Panc1 (cell line): ENCODE measurements around the gene HPS5. TPM values are rescaled to one million over a fixed set of nuclear protein-coding genes. Genes with fewer than 3 reads are reported as not detected.

Experiments
- ATAC-seq: fragments of 200-7000 bp; cut with Tn5 transposase; 2 replicates; pipeline ENCODE4 v1.9.1; 2020; ENCODE audit warnings: mild to moderate bottlenecking, moderate library complexity
- BruUV-seq: library from RNA; stranded (reverse); fragments of 400-500 nt; replicated peaks from 2 replicates; lab custom pipeline; 2021; lab: Mats Ljungman, UMichigan
- CTCF ChIA-PET: fragments of 300-600 bp; sonication (Branson Sonifier 250); formaldehyde crosslinking; loops from one replicate; lab custom pipeline; 2022; ENCODE audit warnings: antibody characterized with exemption; lab: Charles Lee
- POLR2A ChIA-PET: fragments of 300-600 bp; sonication (Branson Sonifier 250); formaldehyde crosslinking; loops from one replicate; lab custom pipeline; 2022; ENCODE audit warnings: antibody characterized with exemption; lab: Charles Lee
- DNase-seq: peaks from one replicate; pipeline ENCODE4 v3.0.0-alpha.2; 2010; ENCODE audit warnings: low read depth, low spot score
- H3K27ac ChIP-seq: 2 replicates; pipeline ENCODE4 v1.5.1; 2011; ENCODE audit warnings: mild to moderate bottlenecking, low read length, inconsistent platforms
- H3K27me3 ChIP-seq: fragments of 200-500 bp; sonication (Bioruptor generic); 2 replicates; pipeline ENCODE4 v1.6.0; 2014; ENCODE audit warnings: low read length, inconsistent platforms; ENCODE audit not compliant: control insufficient read depth, insufficient read depth
- H3K36me3 ChIP-seq: fragments of 200-500 bp; sonication (Bioruptor generic); 2 replicates; pipeline ENCODE4 v1.5.1; 2014; ENCODE audit warnings: inconsistent platforms, mild to moderate bottlenecking, low read length, moderate library complexity; ENCODE audit not compliant: control insufficient read depth, insufficient read depth
- H3K4me1 ChIP-seq: 2 replicates; pipeline ENCODE4 v1.5.1; 2011; ENCODE audit warnings: inconsistent platforms, mild to moderate bottlenecking, low read length, moderate library complexity; ENCODE audit not compliant: control insufficient read depth, insufficient read depth
- H3K4me3 ChIP-seq, 2 experiments: 2 replicates each; pipeline ENCODE4 v1.5.1; 2011 to 2012; ENCODE audit warnings: low read depth in 2 of 2, low read length in 2 of 2, mild to moderate bottlenecking in 2 of 2, inconsistent platforms in 1 of 2, moderate library complexity in 1 of 2
- H3K9me3 ChIP-seq: fragments of 200-500 bp; sonication (Bioruptor generic); 2 replicates; pipeline ENCODE4 v1.5.1; 2014; ENCODE audit warnings: low read depth, mild to moderate bottlenecking, inconsistent platforms, low read length, moderate library complexity; ENCODE audit not compliant: control insufficient read depth, insufficient read depth
- POLR2AphosphoS5 ChIP-seq: IDR thresholded peaks from 2 replicates; pipeline ENCODE4 v1.6.1; 2012; ENCODE audit warnings: mild to moderate bottlenecking, low read depth, low read length, moderate library complexity
- SIN3A ChIP-seq: IDR thresholded peaks from 2 replicates; pipeline ENCODE4 v1.6.1; 2012; ENCODE audit warnings: low read depth, mild to moderate bottlenecking, low read length, moderate library complexity, borderline replicate concordance; ENCODE audit not compliant: insufficient read depth
- TCF7L2 ChIP-seq: IDR thresholded peaks from 2 replicates; pipeline ENCODE4 v1.6.1; 2011; ENCODE audit warnings: mild to moderate bottlenecking, low read depth, low read length, inconsistent platforms
- in situ Hi-C: cut with HindIII; loops from 2 replicates; pipeline ENCODE4 v1.10.0; 2016; ENCODE audit warnings: low sequenced_read_pairs, low pct_unique_long_range_greater_than_20kb
- intact Hi-C: fragments of 100-400 bp; cut with micrococcal nuclease; formaldehyde crosslinking; loops from one replicate; pipeline ENCODE4 v1.10.0; 2022; ENCODE audit not compliant: unreplicated experiment
- total RNA-seq: library from RNA; stranded (reverse); gene quantifications from one replicate; pipeline ENCODE4 v1.2.1, GENCODE V29; 2021; ENCODE audit not compliant: unreplicated experiment
- TF ChIP-seq, protein P1 (sequence below): fragments of 450-650 bp; IDR thresholded peaks from 2 replicates; pipeline ENCODE4 v1.5.1; 2017; ENCODE audit warnings: mild to moderate bottlenecking
- TF ChIP-seq, protein P2 (sequence below), 2 experiments: IDR thresholded peaks; 2 replicates each; pipeline ENCODE4 v1.6.1; 2011 to 2012; ENCODE audit warnings: low read depth in 2 of 2, control low read depth in 1 of 2, low read length in 1 of 2, mild to moderate bottlenecking in 1 of 2, moderate library complexity in 1 of 2; ENCODE audit not compliant: insufficient read depth in 1 of 2

HPS5 gene
- total RNA-seq, 1 experiment from 2014 or later = 27.7 TPM

DNA sequence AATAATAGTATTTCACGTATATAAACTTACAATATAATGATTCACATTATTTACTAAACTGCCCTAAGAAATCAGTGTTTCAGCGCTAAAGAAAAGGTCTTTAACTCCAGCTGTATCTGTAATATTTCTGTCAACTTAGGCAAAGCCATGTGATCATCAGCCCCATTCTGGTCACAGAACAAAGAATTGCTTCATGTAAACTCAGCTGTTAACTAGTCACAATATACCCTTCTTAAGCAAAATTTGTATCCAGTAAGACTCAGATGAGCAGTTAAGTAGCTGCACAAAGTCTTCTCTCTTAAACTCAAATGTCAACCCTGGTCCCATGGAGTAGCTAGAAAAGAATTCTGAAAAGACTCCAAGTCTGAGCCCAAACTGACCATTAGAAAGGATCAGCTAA lies 26.6 kb downstream of the HPS5 start:
- DNase-seq (no peak), ATAC-seq (no peak)
- intact Hi-C loops = no loop called here
- Histone ChIP-seq H3K27me3 (no peaks in the 10 kb centered on the region), H3K4me3 (no peak overlapping the region), H3K27ac (no peak overlapping the region), H3K36me3 (peaks cover 42% of the 10 kb centered on the region), H3K4me1 (no peaks in the 10 kb centered on the region), H3K9me3 (no peaks in the 10 kb centered on the region)
- ChIA-PET POLR2A (no interaction called here), CTCF (no interaction called here)
- no TSS peak for BruUV-seq
- TF ChIP-seq SIN3A (no peak), TCF7L2 (no peak)
- TF ChIP-seq, protein P1, sequence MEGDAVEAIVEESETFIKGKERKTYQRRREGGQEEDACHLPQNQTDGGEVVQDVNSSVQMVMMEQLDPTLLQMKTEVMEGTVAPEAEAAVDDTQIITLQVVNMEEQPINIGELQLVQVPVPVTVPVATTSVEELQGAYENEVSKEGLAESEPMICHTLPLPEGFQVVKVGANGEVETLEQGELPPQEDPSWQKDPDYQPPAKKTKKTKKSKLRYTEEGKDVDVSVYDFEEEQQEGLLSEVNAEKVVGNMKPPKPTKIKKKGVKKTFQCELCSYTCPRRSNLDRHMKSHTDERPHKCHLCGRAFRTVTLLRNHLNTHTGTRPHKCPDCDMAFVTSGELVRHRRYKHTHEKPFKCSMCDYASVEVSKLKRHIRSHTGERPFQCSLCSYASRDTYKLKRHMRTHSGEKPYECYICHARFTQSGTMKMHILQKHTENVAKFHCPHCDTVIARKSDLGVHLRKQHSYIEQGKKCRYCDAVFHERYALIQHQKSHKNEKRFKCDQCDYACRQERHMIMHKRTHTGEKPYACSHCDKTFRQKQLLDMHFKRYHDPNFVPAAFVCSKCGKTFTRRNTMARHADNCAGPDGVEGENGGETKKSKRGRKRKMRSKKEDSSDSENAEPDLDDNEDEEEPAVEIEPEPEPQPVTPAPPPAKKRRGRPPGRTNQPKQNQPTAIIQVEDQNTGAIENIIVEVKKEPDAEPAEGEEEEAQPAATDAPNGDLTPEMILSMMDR = no peak
- TF ChIP-seq, protein P2, sequence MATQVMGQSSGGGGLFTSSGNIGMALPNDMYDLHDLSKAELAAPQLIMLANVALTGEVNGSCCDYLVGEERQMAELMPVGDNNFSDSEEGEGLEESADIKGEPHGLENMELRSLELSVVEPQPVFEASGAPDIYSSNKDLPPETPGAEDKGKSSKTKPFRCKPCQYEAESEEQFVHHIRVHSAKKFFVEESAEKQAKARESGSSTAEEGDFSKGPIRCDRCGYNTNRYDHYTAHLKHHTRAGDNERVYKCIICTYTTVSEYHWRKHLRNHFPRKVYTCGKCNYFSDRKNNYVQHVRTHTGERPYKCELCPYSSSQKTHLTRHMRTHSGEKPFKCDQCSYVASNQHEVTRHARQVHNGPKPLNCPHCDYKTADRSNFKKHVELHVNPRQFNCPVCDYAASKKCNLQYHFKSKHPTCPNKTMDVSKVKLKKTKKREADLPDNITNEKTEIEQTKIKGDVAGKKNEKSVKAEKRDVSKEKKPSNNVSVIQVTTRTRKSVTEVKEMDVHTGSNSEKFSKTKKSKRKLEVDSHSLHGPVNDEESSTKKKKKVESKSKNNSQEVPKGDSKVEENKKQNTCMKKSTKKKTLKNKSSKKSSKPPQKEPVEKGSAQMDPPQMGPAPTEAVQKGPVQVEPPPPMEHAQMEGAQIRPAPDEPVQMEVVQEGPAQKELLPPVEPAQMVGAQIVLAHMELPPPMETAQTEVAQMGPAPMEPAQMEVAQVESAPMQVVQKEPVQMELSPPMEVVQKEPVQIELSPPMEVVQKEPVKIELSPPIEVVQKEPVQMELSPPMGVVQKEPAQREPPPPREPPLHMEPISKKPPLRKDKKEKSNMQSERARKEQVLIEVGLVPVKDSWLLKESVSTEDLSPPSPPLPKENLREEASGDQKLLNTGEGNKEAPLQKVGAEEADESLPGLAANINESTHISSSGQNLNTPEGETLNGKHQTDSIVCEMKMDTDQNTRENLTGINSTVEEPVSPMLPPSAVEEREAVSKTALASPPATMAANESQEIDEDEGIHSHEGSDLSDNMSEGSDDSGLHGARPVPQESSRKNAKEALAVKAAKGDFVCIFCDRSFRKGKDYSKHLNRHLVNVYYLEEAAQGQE (IDR thresholded peaks at IDR 0.05; ENCODE audit: insufficient read depth in 1 of 2, low read depth in 2 of 2, low read length in 1 of 2) = no peak
- in situ Hi-C loops = no loop called here

DNA sequence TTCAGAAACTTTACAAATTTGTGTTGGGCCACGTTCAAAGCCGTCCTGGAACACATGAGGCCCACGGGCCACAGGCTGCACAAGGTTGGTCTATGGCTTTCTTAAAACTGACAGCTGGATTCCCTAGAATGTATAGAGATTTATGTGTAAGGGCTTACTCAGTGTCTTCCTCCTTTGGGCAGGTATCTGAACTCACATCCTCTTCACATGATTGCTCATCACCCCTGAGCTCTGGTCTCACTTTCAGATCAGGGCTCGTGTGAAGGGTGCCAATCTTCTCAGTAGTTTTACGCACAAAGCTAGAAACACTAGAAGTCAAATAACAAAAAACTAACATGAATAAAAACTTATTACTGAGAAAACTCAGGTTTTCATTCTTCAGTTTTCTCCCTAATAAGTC lies 27.1 kb downstream of the HPS5 start:
- Histone ChIP-seq H3K27ac (no peak overlapping the region), H3K9me3 (no peaks in the 10 kb centered on the region), H3K27me3 (no peaks in the 10 kb centered on the region), H3K36me3 (peaks cover 38% of the 10 kb centered on the region), H3K4me3 (no peak overlapping the region), H3K4me1 (no peaks in the 10 kb centered on the region)
- ChIA-PET POLR2A (interaction anchor here (0.7 kb wide), 1 partner anchor 61 kb away, joined by 3 read pairs; no protein-coding TSS in a partner anchor), CTCF (no interaction called here)
- intact Hi-C loops = no loop called here
- TF ChIP-seq TCF7L2 = no peak
- TF ChIP-seq, protein P1 = no peak
- in situ Hi-C loops = no loop called here
- no TSS peak for BruUV-seq
- DNase-seq (no peak), ATAC-seq (no peak)

DNA sequence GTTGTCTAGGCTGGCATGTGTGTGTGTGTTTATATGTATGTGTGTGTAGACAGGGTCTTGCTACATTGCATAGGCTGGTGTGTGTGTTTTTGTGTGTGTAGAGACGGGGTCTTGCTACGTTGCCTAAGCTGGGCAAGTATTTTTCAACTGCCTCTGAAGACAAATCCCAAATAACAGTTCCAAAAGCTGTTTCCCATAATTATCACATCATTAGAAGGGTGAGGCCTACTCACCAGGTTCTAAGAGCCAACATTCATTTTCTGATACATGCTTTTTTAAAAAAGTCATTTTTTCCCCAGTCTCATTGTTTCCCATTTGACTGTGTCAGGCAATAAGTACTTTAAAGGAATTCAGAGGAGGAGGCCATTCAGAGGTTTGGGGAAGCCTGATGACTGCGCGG lies 33.0 kb downstream of the HPS5 start:
- intact Hi-C loops = no loop called here
- TF ChIP-seq, protein P2 (IDR thresholded peaks at IDR 0.05; ENCODE audit: insufficient read depth in 1 of 2, low read depth in 2 of 2, low read length in 1 of 2) = no peak
- TF ChIP-seq POLR2AphosphoS5 (no peak), SIN3A (no peak), TCF7L2 (no peak)
- TF ChIP-seq, protein P1 = no peak
- Histone ChIP-seq H3K27ac (no peak overlapping the region), H3K36me3 (peaks cover 31% of the 10 kb centered on the region), H3K9me3 (no peaks in the 10 kb centered on the region), H3K27me3 (no peaks in the 10 kb centered on the region), H3K4me1 (no peaks in the 10 kb centered on the region), H3K4me3 (no peak overlapping the region)
- CTCF ChIA-PET = no interaction called here
- DNase-seq (no peak), ATAC-seq (no peak)
- POLR2A ChIA-PET = interaction anchor here (0.6 kb wide), 1 partner anchor 15 kb away, joined by 8 read pairs; no protein-coding TSS in a partner anchor
- in situ Hi-C loops = no loop called here
- no TSS peak for BruUV-seq
